Liver (tissue), 9 donors: Measurements from ENCODE around the gene FAAP100. TPM values are rescaled to one million over a fixed set of nuclear protein-coding genes. Genes with fewer than 3 reads are reported as not detected.

Experiments used
- DNase-seq: peaks from one replicate; pipeline ENCODE4 v3.0.0-alpha.2; 2017; ENCODE audit warnings: low spot score
- H3K27ac ChIP-seq, 2 donors: one replicate each; pipeline ENCODE4 v1.7.0; 2013; ENCODE audit warnings: inconsistent platforms in 2 of 2, low read length in 2 of 2, control low read depth in 1 of 2, low read depth in 1 of 2, mild to moderate bottlenecking in 1 of 2
- H3K27me3 ChIP-seq, 4 donors: one replicate each; pipeline versions ENCODE4 v1.6.1 to v1.7.0; 2013; ENCODE audit warnings: low read length in 3 of 4, inconsistent platforms in 1 of 4, mild to moderate bottlenecking in 1 of 4, moderate library complexity in 1 of 4; ENCODE audit not compliant: control insufficient read depth in 4 of 4, insufficient read depth in 4 of 4
- H3K36me3 ChIP-seq, 4 donors: one replicate each; pipeline versions ENCODE4 v1.6.1 to v1.7.0; 2013; ENCODE audit warnings: low read length in 3 of 4, mild to moderate bottlenecking in 3 of 4, low read depth in 1 of 4, moderate library complexity in 1 of 4; ENCODE audit not compliant: control insufficient read depth in 4 of 4, insufficient read depth in 3 of 4
- H3K4me1 ChIP-seq, 4 donors: one replicate each; pipeline versions ENCODE4 v1.6.1 to v1.7.0; 2013; ENCODE audit warnings: low read length in 3 of 4, mild to moderate bottlenecking in 3 of 4, moderate library complexity in 1 of 4; ENCODE audit not compliant: control insufficient read depth in 4 of 4, insufficient read depth in 4 of 4
- H3K4me3 ChIP-seq, 3 donors: one replicate each; pipeline versions ENCODE4 v1.6.1 to v1.7.0; 2013; ENCODE audit warnings: low read length in 3 of 3, control low read depth in 1 of 3, low read depth in 1 of 3, mild to moderate bottlenecking in 1 of 3
- H3K9ac ChIP-seq, 2 donors: one replicate each; pipeline ENCODE4 v1.7.0; 2013; ENCODE audit warnings: low read length in 2 of 2, mild to moderate bottlenecking in 2 of 2, moderate library complexity in 2 of 2, control low read depth in 1 of 2, low read depth in 1 of 2
- H3K9me3 ChIP-seq, 4 donors: one replicate each; pipeline versions ENCODE4 v1.6.1 to v1.7.0; 2013; ENCODE audit warnings: low read length in 3 of 4; ENCODE audit not compliant: control insufficient read depth in 4 of 4
- EGR1 ChIP-seq, 2 donors: IDR thresholded peaks; 2 replicates each; pipeline ENCODE4 v1.6.1; 2016 to 2018; ENCODE audit warnings: antibody characterized with exemption in 2 of 2, low read depth in 2 of 2
- FOXA1 ChIP-seq: IDR thresholded peaks from 2 replicates; pipeline ENCODE4 v1.6.1; 2016; ENCODE audit warnings: antibody characterized with exemption
- GABPA ChIP-seq, 2 donors: IDR thresholded peaks in 1 of 2; conservative IDR thresholded peaks in 1 of 2; 2 replicates each; pipeline ENCODE4 v1.6.1; 2016; ENCODE audit warnings: antibody characterized with exemption in 2 of 2, mild to moderate bottlenecking in 1 of 2, moderate library complexity in 1 of 2
- HNF4G ChIP-seq: IDR thresholded peaks from 2 replicates; pipeline ENCODE4 v1.6.1; 2016; ENCODE audit warnings: antibody characterized with exemption
- JUND ChIP-seq, 2 donors: IDR thresholded peaks; 2 replicates each; pipeline ENCODE4 v1.6.1; 2016; ENCODE audit warnings: antibody characterized with exemption in 2 of 2
- NR2F2 ChIP-seq: IDR thresholded peaks from 2 replicates; pipeline ENCODE4 v1.6.1; 2016; ENCODE audit warnings: antibody characterized with exemption
- RAD21 ChIP-seq, 2 donors: IDR thresholded peaks; 2 replicates each; pipeline ENCODE4 v1.6.1; 2016; ENCODE audit warnings: antibody characterized with exemption in 2 of 2, mild to moderate bottlenecking in 2 of 2
- SP1 ChIP-seq: IDR thresholded peaks from 2 replicates; pipeline ENCODE4 v1.6.1; 2018; ENCODE audit warnings: antibody characterized with exemption, mild to moderate bottlenecking
- YY1 ChIP-seq: IDR thresholded peaks from 2 replicates; pipeline ENCODE4 v1.6.1; 2016; ENCODE audit warnings: antibody characterized with exemption, mild to moderate bottlenecking
- WGBS: extraction: QIAGEN DNeasy Blood & Tissue Kit; methylation state at CpG from one replicate; pipeline ENCODE4 v1.1.7; 2013; 5-methylcytosine and 5-hydroxymethylcytosine counted together
- polyA plus RNA-seq, 2 donors: library from polyadenylated mRNA; stranded (reverse) in 1 of 2; unstranded in 1 of 2; fragments of 200-250 nt in 1 of 2; fragments of >200 nt in 1 of 2; fragmentation: Nextera tagmentation in 1 of 2; extraction: Ambion mirVana in 1 of 2; gene quantifications; one replicate each; pipeline versions ENCODE4 v1.2.1 to v1.2.3, GENCODE V29; 2013 to 2015
- total RNA-seq, 2 donors: library from RNA; depleted of rRNA; stranded (reverse); fragments of >200 nt; gene quantifications; one replicate each; pipeline ENCODE4 v1.2.3, GENCODE V29; 2014
- TF ChIP-seq, protein P1 (sequence below): fragments of 150-350 bp; IDR thresholded peaks from 2 replicates; pipeline ENCODE4 v1.5.1; 2017; ENCODE audit warnings: improper control_type of control experiment, low read depth, low read length; ENCODE audit not compliant: missing input control
- TF ChIP-seq, protein P2 (sequence below): IDR thresholded peaks from 2 replicates; pipeline ENCODE4 v1.6.1; 2016; ENCODE audit warnings: antibody characterized with exemption
- TF ChIP-seq, protein P3 (sequence below): IDR thresholded peaks from 2 replicates; pipeline ENCODE4 v1.6.1; 2016; ENCODE audit warnings: antibody characterized with exemption, mild to moderate bottlenecking
- TF ChIP-seq, protein P4 (sequence below): IDR thresholded peaks from 2 replicates; pipeline ENCODE4 v1.6.1; 2016; ENCODE audit warnings: antibody characterized with exemption
- donor health status: healthy.
- donor health status: healthy.
- donor health status: healthy.
- donor health status: healthy.
- donor health status: healthy.

The FAAP100 gene
- total and polyA plus RNA-seq, 4 donors, result 8.1 to 14.7 (median 9.7) TPM

DNA sequence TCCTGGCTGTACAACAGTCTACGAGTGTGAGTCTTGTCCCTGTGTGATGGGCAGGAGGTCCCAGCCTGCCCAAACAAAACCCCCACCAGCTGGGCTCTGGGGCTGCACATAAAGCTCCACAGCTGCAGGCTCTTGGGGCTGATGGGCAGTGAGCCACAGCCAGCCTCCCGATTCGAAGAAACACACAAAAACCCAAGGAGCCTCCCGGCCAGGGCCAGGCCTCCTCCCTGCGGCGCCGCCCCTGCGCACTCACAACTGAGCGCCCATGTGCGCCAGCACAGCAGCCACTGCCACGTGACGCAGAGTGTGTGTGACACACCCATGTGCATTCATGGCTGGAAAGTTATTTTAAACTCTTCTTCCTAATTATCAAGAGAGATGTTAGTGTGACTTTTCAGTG is 30.6 kb upstream of the FAAP100 start:
- Histone ChIP-seq H3K36me3 (peaks cover 10 to 52% (median 19%) of the 10 kb centered on the region in 4 donors), H3K27ac (no peak overlapping the region), H3K27me3 (no peaks in the 10 kb centered on the region), H3K9ac (no peak overlapping the region), H3K4me3 (no peak overlapping the region), H3K9me3 (no peaks in the 10 kb centered on the region), H3K4me1 (peaks cover 2 to 15% (median 9%) of the 10 kb centered on the region in 4 donors)
- 95% methylated on average over 12 of the region's 12 CpGs for WGBS
- TF ChIP-seq, protein P1, sequence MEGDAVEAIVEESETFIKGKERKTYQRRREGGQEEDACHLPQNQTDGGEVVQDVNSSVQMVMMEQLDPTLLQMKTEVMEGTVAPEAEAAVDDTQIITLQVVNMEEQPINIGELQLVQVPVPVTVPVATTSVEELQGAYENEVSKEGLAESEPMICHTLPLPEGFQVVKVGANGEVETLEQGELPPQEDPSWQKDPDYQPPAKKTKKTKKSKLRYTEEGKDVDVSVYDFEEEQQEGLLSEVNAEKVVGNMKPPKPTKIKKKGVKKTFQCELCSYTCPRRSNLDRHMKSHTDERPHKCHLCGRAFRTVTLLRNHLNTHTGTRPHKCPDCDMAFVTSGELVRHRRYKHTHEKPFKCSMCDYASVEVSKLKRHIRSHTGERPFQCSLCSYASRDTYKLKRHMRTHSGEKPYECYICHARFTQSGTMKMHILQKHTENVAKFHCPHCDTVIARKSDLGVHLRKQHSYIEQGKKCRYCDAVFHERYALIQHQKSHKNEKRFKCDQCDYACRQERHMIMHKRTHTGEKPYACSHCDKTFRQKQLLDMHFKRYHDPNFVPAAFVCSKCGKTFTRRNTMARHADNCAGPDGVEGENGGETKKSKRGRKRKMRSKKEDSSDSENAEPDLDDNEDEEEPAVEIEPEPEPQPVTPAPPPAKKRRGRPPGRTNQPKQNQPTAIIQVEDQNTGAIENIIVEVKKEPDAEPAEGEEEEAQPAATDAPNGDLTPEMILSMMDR, result no peak
- DNase-seq, result no peak

DNA sequence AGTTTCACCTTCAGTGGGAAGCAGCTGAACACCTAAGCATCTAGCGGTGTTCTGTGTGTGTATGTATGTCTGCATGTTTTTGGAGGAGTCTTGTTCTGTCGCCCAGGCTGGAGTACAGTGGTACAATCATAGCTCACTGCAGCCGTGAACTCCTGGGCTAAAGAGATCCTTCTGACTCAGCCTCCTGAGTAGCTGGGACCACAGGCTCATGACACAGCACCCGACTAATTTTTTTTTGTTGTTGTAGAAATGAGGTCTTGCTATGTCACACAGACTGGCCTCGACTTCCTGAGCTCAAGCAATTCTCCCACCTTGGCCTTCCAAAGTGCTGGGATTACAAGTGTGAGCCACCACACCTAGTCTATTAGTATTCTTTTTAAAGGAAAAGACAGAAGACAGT is 30.2 kb upstream of the FAAP100 start:
- no peak overlapping the region for H3K4me3 ChIP-seq
- H3K27ac ChIP-seq, result no peak overlapping the region
- peaks cover 4 to 15% (median 9%) of the 10 kb centered on the region in 4 donors for H3K4me1 ChIP-seq
- TF ChIP-seq JUND (IDR thresholded peaks at IDR 0.05) (no peak), SP1 (no peak), HNF4G (no peak), YY1 (no peak), NR2F2 (no peak), EGR1 (IDR thresholded peaks at IDR 0.05; ENCODE audit: low read depth in 2 of 2) (no peak), GABPA (IDR thresholded peaks at IDR 0.05 in 1 of 2, conservative IDR thresholded peaks at IDR 0.05 in 1 of 2) (no peak), RAD21 (IDR thresholded peaks at IDR 0.05) (no peak), FOXA1 (no peak)
- TF ChIP-seq, protein P2, sequence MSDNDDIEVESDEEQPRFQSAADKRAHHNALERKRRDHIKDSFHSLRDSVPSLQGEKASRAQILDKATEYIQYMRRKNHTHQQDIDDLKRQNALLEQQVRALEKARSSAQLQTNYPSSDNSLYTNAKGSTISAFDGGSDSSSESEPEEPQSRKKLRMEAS, result no peak
- TF ChIP-seq, protein P1, result no peak
- TF ChIP-seq, protein P3, sequence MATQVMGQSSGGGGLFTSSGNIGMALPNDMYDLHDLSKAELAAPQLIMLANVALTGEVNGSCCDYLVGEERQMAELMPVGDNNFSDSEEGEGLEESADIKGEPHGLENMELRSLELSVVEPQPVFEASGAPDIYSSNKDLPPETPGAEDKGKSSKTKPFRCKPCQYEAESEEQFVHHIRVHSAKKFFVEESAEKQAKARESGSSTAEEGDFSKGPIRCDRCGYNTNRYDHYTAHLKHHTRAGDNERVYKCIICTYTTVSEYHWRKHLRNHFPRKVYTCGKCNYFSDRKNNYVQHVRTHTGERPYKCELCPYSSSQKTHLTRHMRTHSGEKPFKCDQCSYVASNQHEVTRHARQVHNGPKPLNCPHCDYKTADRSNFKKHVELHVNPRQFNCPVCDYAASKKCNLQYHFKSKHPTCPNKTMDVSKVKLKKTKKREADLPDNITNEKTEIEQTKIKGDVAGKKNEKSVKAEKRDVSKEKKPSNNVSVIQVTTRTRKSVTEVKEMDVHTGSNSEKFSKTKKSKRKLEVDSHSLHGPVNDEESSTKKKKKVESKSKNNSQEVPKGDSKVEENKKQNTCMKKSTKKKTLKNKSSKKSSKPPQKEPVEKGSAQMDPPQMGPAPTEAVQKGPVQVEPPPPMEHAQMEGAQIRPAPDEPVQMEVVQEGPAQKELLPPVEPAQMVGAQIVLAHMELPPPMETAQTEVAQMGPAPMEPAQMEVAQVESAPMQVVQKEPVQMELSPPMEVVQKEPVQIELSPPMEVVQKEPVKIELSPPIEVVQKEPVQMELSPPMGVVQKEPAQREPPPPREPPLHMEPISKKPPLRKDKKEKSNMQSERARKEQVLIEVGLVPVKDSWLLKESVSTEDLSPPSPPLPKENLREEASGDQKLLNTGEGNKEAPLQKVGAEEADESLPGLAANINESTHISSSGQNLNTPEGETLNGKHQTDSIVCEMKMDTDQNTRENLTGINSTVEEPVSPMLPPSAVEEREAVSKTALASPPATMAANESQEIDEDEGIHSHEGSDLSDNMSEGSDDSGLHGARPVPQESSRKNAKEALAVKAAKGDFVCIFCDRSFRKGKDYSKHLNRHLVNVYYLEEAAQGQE, result no peak
- TF ChIP-seq, protein P4, sequence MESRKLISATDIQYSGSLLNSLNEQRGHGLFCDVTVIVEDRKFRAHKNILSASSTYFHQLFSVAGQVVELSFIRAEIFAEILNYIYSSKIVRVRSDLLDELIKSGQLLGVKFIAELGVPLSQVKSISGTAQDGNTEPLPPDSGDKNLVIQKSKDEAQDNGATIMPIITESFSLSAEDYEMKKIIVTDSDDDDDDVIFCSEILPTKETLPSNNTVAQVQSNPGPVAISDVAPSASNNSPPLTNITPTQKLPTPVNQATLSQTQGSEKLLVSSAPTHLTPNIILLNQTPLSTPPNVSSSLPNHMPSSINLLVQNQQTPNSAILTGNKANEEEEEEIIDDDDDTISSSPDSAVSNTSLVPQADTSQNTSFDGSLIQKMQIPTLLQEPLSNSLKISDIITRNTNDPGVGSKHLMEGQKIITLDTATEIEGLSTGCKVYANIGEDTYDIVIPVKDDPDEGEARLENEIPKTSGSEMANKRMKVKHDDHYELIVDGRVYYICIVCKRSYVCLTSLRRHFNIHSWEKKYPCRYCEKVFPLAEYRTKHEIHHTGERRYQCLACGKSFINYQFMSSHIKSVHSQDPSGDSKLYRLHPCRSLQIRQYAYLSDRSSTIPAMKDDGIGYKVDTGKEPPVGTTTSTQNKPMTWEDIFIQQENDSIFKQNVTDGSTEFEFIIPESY, result no peak
- no peak for DNase-seq
- H3K9me3 ChIP-seq, result no peaks in the 10 kb centered on the region
- H3K36me3 ChIP-seq, result peaks cover 10 to 52% (median 19%) of the 10 kb centered on the region in 4 donors
- no peaks in the 10 kb centered on the region for H3K27me3 ChIP-seq
- 87% methylated on average over 5 of the region's 5 CpGs for WGBS
- H3K9ac ChIP-seq, result no peak overlapping the region
